HG03521 (cell line): ENCODE measurements around the gene HIPK4.

ENCODE experiments used
- ATAC-seq: cut with Tn5 transposase; IDR thresholded peaks from one replicate; pipeline ENCODE4 v1.9.1; 2021; ENCODE audit warnings: mild to moderate bottlenecking, moderate library complexity; ENCODE audit not compliant: unreplicated experiment

Gene HIPK4

GRCh38 chr19:40367577-40368434 lies 22.2 kb downstream of the HIPK4 start:
- ATAC-seq = no peak

DNA sequence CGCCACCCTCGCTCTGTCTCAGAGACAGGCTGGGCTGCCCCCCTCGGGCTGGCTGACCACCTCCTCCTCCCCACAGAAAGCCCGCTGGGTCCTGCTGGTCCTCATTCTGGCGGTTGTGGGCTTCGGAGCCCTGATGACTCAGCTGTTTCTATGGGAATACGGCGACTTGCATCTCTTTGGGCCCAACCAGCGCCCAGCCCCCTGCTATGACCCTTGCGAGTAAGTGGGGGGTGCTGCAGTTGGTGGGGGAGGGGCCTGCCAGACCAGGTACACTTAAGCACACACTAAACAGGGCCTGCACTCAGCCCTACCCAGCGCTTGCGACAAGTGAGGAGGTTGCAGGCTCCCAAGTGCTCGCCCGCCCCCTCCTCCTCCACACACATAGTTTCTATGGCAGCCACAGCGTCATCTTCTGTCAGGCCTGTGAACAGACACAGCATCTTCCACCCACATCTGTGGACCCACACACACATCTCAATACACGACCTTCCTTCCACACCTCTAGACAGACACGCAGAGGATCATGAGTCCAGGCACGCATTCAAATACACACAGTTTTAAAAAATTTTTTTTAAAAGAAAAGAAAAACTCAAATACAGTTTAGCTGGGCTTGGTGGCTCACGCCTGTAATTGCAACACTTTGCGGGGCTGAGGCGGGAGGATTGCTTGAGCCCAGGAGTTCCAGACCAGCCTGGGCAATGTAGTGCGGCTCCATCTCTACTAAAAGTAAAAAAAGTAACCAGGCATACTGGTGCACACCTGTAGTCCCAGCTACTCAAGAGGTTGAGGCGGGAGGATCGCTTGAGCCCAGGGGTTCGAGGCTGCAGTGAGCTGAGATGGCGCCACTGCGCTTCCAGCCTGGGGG lies 23.1 kb downstream of the HIPK4 start:
- no peak for ATAC-seq

DNA sequence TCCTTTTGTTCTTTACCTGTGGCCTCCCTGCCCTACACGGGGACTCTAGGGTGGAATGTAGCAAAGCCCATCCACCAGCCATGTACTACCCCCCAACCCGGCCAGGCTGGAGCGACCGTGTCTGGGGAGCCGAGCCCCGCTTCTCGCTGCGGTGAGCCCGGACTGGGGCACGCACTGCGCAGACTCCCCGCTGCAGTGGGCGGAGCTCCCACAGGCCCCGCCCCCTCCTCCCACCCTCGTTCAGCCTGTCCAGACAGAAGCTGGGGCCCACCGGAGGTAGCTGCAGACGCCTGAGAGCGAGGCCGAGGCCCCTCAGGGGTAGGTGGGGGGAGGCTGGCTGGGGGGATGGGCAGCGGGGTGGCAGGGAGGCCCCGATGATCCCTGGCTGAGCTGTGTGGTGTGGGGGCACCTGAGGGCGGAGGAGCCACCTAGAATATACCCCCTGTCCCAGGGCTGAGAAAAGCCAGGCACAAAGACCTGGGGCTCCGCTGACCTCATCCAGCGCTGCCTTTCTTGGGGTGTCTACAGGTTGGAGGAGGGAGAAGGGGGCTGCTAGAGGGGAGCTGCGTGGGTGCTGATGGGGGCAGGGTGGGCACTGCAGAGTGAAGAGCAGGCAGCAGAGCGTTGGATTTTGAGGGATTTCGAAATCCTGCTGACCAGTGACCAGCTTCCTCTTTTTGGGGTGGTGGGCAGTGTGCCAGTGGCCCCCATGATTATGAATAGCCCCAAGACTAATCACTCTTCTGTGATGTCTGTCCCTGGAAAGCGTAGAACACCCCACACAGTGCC lies 24.2 kb downstream of the HIPK4 start:
- no peak for ATAC-seq

GRCh38 chr19:40365010-40365409 lies 25.0 kb downstream of the HIPK4 start:
- ATAC-seq = no peak

GRCh38 chr19:40363069-40363468 lies 26.9 kb downstream of the HIPK4 start:
- ATAC-seq = no peak

DNA sequence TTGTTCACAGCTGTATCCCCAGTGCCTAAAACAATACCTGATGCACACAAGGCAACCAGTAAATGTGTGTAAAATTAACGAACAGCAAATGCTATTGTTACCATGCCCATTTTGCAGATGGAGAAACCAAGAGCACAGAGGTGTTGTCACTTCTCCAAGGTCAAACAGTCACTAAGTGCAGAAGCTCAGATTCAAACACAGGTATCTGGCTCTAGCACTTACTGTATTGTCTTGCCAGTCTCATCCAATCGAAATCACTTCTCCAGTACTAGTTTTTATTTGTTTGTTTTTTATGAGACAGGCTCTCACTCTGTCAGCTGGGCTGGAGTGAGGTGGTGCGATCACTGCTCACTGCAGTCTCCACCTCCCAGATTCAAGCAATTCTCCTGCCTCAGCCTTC lies 27.8 kb downstream of the HIPK4 start:
- no peak for ATAC-seq

GRCh38 chr19:40360708-40361241 lies 29.2 kb downstream of the HIPK4 start:
- ATAC-seq = no peak

GRCh38 chr19:40360020-40360707 lies 29.8 kb downstream of the HIPK4 start:
- ATAC-seq = no peak

GRCh38 chr19:40358773-40359172 lies 31.2 kb downstream of the HIPK4 start:
- no peak for ATAC-seq

GRCh38 chr19:40357640-40358039 lies 32.3 kb downstream of the HIPK4 start:
- no peak for ATAC-seq

DNA sequence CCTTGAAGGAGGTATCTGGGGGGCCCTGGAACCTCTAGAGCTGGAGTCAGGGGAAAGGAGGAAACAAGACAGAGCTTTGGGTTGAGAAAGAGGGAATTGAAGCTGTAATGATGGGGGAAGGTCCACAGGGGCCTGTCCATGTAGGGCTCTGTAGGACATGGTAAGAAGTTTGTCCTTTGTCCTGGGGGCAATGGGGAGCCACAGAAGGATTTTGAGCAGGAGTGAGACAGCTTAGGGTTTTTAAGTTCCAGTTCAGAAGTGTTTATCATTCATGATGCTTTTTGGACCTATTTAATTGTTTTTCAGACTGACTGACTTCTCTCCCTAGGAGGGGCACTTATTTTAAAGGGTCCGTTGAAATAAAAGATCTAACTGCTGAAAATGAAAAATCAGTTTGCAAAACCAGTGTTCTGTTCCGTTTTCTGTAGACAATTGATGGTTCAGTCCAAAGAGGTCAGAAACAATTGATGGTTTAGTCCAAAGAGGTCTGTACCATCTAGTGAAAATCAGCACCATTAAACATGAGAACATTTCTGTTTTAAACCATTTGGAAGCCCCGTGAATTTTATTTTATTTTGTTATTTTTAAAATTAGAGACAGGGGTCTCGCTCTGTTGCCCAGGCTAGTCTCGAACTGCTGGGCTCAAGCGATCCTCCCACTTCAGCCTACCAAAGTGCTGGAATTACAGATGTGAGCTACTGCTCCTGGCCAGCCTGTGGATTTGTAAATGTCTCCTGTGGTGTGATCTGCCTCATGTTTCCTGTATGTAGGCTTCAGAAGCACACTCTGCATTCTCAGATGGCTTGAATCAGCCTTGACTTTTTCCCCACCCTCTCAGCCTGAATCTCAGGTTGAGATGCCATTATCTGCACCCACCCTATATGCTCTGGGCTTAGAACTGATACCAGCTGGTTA lies 33.0 kb downstream of the HIPK4 start:
- ATAC-seq = no peak

- ATAC-seq = no peak
Observed at GRCh38 chr19:40355975-40356680, 33.9 kb downstream of the HIPK4 start.

- no peak for ATAC-seq
Observed at GRCh38 chr19:40348961-40349507, 40.9 kb downstream of the HIPK4 start.

- peak; percentile 91 for ATAC-seq
Observed at GRCh38 chr19:40348125-40348913, 41.7 kb downstream of the HIPK4 start, which contains the start of the genes C19orf47 and PLD3. TSS of gene C19orf47 (minus strand) at chr19:40348397. CDS start at chr19:40341857, 6,540 bp downstream. TSS of gene PLD3 (plus strand) at chr19:40348695. CDS start at chr19:40366484, 17,789 bp downstream.

DNA sequence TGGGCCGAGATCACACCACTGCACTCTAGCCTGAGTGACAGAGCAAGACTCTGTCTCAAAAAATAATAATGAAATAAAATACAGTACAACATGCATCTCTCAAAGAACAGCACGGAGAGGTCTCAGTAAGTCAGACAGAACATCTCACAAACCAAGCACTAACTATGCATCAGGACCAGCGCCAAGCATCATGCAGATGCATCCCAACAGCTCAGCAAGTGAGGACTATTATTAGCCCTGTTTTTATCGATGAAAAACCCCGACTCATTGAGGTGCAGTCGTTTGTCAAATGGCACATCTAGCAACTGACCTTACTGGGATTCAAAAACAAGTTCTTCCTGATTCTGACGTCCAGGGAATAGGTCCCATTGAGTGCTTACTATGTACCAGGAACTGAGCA lies 45.6 kb downstream of the HIPK4 start:
- ATAC-seq = no peak

DNA sequence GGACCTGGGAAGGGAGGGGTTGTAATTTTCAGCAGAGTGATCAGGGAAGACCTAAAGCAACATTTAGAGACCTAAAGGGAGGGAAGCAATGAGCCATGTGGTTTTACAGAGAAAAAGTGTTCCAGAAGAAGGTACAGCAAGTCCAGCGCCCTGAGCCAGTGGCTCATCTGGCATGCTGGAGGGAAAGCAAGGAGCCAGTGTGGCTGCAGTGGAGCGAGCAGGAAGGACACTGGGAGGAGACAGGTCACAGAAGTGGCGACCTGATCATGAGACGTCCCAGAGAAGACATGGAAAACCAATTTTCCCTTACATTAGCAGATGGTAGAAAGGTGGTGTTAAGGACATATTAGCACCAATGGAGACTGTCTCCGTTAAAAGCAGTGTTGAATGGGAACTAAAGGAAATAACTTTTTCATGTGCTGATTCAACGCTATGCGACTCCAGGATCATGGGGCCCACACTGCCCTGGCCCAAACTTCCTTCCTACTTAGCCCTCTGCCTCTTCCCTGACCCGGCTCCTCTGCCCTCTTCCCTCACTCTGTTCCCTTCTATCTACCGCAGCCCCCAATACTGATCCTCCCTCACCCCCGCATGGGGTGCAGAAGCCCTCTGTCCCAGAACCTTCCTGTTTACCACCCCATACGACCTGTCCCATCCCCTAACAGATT lies 47.2 kb downstream of the HIPK4 start:
- ATAC-seq = no peak
